Measurements from ENCODE around the gene HSCB.
"Not testable (repeated sequence)": the region's sequence is repeated elsewhere in the genome, so short reads cannot be mapped to it uniquely, and the experiment has no call there.

Gene HSCB

DNA sequence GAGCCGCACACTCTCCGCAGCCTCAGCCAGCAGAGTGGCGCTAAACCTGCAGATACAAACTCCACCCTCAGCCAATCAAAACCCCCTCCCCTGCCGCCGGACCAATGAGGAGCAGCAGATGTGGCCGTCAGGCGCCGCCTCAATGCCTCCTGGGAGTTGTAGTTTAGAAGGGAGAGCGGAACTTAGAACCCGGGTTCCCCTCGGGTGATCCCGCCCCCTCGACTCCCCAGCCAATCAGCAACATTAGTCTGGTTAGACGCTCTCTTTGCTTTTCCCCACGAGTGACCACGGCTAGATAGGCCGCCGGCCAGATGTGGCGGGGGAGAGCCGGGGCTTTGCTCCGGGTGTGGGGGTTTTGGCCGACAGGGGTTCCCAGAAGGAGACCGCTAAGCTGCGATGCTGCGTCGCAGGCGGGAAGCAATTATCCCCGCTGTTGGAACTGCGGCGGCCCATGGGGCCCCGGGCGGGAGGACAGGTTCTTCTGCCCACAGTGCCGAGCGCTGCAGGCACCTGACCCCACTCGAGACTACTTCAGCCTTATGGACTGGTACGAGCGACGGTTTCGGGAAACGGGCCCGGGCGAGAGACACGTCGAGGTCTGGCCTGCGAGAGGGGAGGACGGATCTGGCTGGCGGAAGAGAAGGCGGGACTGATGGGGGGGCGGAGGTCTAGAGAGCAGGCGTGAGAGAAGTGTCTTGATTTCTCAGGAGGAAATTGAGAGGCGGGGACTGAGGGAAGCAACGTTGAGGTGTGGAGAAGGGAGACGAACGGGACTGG, at the start of gene HSCB, which contains the start of gene CHEK2:
Gene HSCB (plus strand): TSS at position 255 of the 777 bp plus-strand sequence. CDS start 57 bp downstream, at position 312.
Gene CHEK2 (minus strand): TSS at position 36 of the 777 bp plus-strand sequence. CDS start 7,099 bp downstream, outside the sequence.
- peaks cover 6% of the 10 kb centered on the region for H3K36me3 Mint-ChIP-seq
- DNase-seq (ENCODE audit: low spot score in 2 of 2) (peak; percentile 86 to 97), ATAC-seq (ENCODE audit: low read depth) (peak; percentile 93)
- no peaks in the 10 kb centered on the region for H3K27me3 Mint-ChIP-seq
- peak within 1 kb of the TSS; percentile 85 for H3K27ac Mint-ChIP-seq
- no peaks in the 10 kb centered on the region for H3K9me3 Mint-ChIP-seq
- H3K4me3 Mint-ChIP-seq, result peak within 1 kb of the TSS; percentile 87
- peaks cover 16% of the 10 kb centered on the region for H3K4me1 Mint-ChIP-seq

DNA sequence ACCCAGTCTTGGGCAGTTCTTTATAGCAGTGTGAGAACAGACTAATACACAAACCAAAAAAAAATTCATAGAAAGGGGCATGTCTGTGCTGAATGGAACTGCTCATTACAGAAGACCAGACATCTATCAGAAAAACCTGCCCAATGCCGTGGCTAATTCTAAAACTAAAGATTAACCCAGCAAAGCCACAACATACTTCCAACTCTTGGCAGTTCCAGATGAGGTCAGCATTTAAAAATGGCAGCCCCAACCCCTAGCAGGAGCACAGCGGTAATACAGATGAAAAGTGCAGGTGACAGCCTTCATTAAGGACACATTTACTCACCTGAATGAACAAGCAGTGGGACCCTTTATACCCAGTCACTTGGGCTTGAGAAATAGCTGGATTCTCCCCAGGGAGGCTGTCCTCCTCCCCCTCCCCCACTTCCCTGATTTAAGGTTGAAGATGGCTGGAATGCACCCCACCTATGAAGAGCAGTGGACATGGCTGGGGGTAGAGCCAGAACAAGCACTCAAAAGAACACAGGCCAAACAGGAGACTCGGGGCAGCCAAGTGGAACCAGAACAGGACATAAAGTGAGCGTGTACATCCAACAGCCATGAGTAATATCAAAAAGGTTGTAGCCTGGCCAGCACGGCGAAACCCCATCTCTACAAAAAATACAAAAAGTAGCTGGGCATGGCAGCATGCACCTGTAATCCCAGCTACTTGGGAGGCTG, 48.6 kb upstream of the HSCB start:
- H3K4me1 Mint-ChIP-seq; H3K27ac Mint-ChIP-seq; DNase-seq (ENCODE audit: low spot score in 2 of 2); H3K4me3 Mint-ChIP-seq; H3K27me3 Mint-ChIP-seq; ATAC-seq (ENCODE audit: low read depth); H3K9me3 Mint-ChIP-seq: not testable (repeated sequence)
- peaks cover 19% of the 10 kb centered on the region for H3K36me3 Mint-ChIP-seq

DNA sequence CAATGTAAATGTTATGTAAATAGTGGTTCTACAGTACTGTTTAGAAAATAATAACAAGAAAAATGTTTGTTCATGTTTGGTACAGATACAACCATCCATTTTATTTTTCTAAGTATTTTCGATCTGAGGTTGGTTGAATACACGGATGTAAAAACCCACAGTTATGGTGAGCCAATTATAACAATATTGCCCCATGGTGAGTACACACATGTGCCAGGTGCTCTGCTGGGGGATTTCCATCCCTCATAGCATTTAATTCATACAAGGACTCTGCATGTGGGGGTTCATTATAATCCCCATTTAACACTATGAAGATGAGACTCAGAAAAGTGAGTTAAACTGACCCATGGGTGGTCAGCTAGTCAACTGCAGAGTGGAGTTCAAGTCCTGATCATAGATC, 38.9 kb upstream of the HSCB start:
- H3K27ac Mint-ChIP-seq, result no peak overlapping the region
- ATAC-seq (ENCODE audit: low read depth), result peak; percentile 37
- no peak overlapping the region for H3K4me3 Mint-ChIP-seq
- no peaks in the 10 kb centered on the region for H3K27me3 Mint-ChIP-seq
- H3K4me1 Mint-ChIP-seq, result peaks cover 9% of the 10 kb centered on the region
- no peak for DNase-seq (ENCODE audit: low spot score in 2 of 2)
- peaks cover 4% of the 10 kb centered on the region for H3K36me3 Mint-ChIP-seq
- H3K9me3 Mint-ChIP-seq, result no peaks in the 10 kb centered on the region

DNA sequence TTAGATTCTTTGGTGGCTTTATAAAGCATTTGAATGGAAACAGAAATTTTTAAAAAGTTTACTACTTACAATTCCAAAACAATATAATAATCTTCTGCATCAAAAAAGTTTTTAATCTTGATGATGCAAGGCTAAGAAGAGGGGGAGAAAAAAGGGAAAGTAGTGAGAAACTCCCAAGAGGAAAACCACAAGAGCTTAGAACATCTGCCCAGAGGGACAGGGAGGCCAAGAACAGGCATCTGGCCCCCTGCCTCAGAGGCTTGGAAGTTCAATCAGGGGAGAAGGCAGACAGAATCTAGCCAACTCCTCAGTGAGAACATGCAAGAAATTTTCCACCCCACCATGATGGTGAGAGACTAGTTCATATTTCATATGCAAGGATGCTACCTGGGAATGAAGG, 38.4 kb upstream of the HSCB start:
- ATAC-seq (ENCODE audit: low read depth) (no peak), DNase-seq (ENCODE audit: low spot score in 2 of 2) (no peak)
- Mint-ChIP-seq H3K36me3 (peaks cover 9% of the 10 kb centered on the region), H3K27me3 (no peaks in the 10 kb centered on the region), H3K4me3 (no peak overlapping the region), H3K9me3 (no peaks in the 10 kb centered on the region), H3K27ac (no peak overlapping the region), H3K4me1 (peaks cover 9% of the 10 kb centered on the region)

DNA sequence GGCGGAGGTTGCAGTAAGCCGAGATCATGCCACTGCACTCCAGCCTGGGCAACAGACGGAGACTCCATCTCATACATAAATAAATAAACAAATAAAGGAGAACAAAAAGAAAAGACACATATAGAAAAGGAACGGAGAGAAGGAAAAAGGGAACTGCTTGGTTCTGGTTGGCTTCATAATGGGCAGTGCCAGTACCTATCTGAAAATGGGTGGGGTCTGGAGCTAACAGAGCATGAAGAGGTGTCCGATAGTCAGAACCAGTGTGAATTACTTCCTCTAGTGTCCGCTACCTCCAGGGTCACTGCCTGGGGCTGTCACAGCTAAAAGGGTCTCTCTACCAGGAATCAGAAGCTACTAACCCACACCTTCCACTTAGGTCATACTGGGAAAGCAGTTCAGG, 35.0 kb upstream of the HSCB start:
- peak overlapping the region; percentile 45 for H3K4me3 Mint-ChIP-seq
- peaks cover 8% of the 10 kb centered on the region for H3K36me3 Mint-ChIP-seq
- no peaks in the 10 kb centered on the region for H3K27me3 Mint-ChIP-seq
- DNase-seq (ENCODE audit: low spot score in 2 of 2) (peak in 1 of 2 donors; percentile 19), ATAC-seq (ENCODE audit: low read depth) (peak; percentile 96)
- H3K27ac Mint-ChIP-seq, result no peak overlapping the region
- H3K9me3 Mint-ChIP-seq, result no peaks in the 10 kb centered on the region
- peaks cover 9% of the 10 kb centered on the region for H3K4me1 Mint-ChIP-seq

DNA sequence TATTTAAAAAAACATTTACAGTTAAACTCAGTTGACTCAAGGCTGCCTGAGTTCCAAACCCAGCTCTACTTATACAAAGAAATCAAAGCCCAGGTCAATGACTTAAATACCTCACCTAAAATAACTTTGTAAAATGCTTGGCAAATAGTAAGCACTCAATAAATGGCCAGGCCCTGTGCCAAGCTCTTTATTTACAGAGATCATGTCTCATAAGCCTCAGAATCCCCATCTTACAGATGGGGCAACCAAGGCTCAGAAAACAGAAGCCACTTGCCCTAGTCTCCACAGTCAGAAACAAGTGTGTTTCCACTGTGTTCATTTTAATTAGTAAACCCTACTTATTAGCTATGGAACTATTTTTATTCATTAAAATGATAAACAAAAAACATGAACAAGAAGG, 31.7 kb upstream of the HSCB start:
- Mint-ChIP-seq H3K27ac (no peak overlapping the region), H3K4me1 (peaks cover 9% of the 10 kb centered on the region), H3K27me3 (no peaks in the 10 kb centered on the region), H3K36me3 (peaks cover 8% of the 10 kb centered on the region), H3K9me3 (no peaks in the 10 kb centered on the region), H3K4me3 (no peak overlapping the region)
- DNase-seq (ENCODE audit: low spot score in 2 of 2) (no peak), ATAC-seq (ENCODE audit: low read depth) (no peak)

- Mint-ChIP-seq H3K27me3 (no peaks in the 10 kb centered on the region), H3K4me1 (peaks cover 9% of the 10 kb centered on the region), H3K4me3 (no peak overlapping the region), H3K9me3 (no peaks in the 10 kb centered on the region), H3K36me3 (peaks cover 8% of the 10 kb centered on the region), H3K27ac (no peak overlapping the region)
- DNase-seq (ENCODE audit: low spot score in 2 of 2) (no peak), ATAC-seq (ENCODE audit: low read depth) (no peak)
These were observed 31.2 kb upstream of the HSCB start for GRCh38 chr22:28710576-28711191.

DNA sequence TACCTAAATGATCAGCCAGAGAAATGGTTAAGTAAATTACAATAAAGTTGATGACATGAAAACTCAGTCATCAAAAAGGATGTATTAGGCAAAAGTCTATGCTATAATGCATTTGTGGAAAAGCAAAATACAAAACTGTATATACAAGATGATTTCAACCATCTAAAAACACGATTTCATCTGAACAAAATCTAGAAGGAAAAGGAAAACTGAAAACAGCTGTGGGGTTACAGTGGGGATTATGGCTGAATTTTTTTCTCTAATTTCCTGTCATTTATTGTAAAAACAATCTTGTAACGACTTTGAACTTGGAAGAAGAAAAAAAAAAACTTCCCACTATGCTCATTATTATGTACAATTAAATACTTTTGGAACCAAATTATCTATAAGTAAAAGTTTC, 30.5 kb upstream of the HSCB start:
- ATAC-seq (ENCODE audit: low read depth) (no peak), DNase-seq (ENCODE audit: low spot score in 2 of 2) (no peak)
- H3K9me3 Mint-ChIP-seq, result no peaks in the 10 kb centered on the region
- H3K27me3 Mint-ChIP-seq, result no peaks in the 10 kb centered on the region
- H3K4me3 Mint-ChIP-seq, result no peak overlapping the region
- no peak overlapping the region for H3K27ac Mint-ChIP-seq
- H3K36me3 Mint-ChIP-seq, result peaks cover 8% of the 10 kb centered on the region
- H3K4me1 Mint-ChIP-seq, result peaks cover 6% of the 10 kb centered on the region

- Mint-ChIP-seq H3K4me3 (no peak overlapping the region), H3K9me3 (no peaks in the 10 kb centered on the region), H3K27me3 (no peaks in the 10 kb centered on the region), H3K4me1 (peaks cover 1% of the 10 kb centered on the region), H3K36me3 (peaks cover 8% of the 10 kb centered on the region), H3K27ac (no peak overlapping the region)
- ATAC-seq (ENCODE audit: low read depth) (no peak), DNase-seq (ENCODE audit: low spot score in 2 of 2) (no peak)
These were observed 29.7 kb upstream of the HSCB start for GRCh38 chr22:28711820-28712777.

- Mint-ChIP-seq H3K4me3 (no peak overlapping the region), H3K27me3 (no peaks in the 10 kb centered on the region), H3K27ac (no peak overlapping the region), H3K36me3 (peaks cover 7% of the 10 kb centered on the region), H3K4me1 (no peaks in the 10 kb centered on the region), H3K9me3 (no peaks in the 10 kb centered on the region)
- ATAC-seq (ENCODE audit: low read depth), result no peak
- DNase-seq (ENCODE audit: low spot score in 2 of 2), result no peak
These were observed 27.7 kb upstream of the HSCB start for GRCh38 chr22:28714043-28714628.

- Mint-ChIP-seq H3K9me3 (no peaks in the 10 kb centered on the region), H3K36me3 (peaks cover 8% of the 10 kb centered on the region), H3K27me3 (no peaks in the 10 kb centered on the region), H3K27ac (no peak overlapping the region), H3K4me3 (no peak overlapping the region), H3K4me1 (no peaks in the 10 kb centered on the region)
- no peak for DNase-seq (ENCODE audit: low spot score in 2 of 2)
- no peak for ATAC-seq (ENCODE audit: low read depth)
These were observed 26.2 kb upstream of the HSCB start for GRCh38 chr22:28715611-28716010.

DNA sequence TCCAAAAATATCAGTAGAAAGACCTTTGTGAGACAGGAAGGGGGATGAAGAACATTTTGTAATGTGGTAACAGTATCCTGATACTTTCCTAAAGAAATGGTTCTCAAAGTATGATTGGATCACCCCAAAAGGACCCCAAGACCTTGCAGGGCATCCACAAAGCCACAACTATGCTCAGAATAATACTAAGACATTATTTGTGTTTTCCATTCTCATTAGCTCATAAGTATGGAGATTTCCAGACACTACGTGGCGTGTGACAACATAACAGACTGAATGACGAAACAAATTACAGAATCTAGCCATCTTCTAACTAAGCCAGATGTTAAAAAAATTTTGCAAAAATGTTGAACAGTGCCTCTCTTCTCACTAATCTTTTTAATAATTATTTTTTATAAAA, 25.2 kb upstream of the HSCB start:
- ATAC-seq (ENCODE audit: low read depth) (no peak), DNase-seq (ENCODE audit: low spot score in 2 of 2) (no peak)
- no peaks in the 10 kb centered on the region for H3K27me3 Mint-ChIP-seq
- H3K9me3 Mint-ChIP-seq, result no peaks in the 10 kb centered on the region
- peaks cover 7% of the 10 kb centered on the region for H3K36me3 Mint-ChIP-seq
- H3K27ac Mint-ChIP-seq, result no peak overlapping the region
- H3K4me3 Mint-ChIP-seq, result no peak overlapping the region
- no peaks in the 10 kb centered on the region for H3K4me1 Mint-ChIP-seq

DNA sequence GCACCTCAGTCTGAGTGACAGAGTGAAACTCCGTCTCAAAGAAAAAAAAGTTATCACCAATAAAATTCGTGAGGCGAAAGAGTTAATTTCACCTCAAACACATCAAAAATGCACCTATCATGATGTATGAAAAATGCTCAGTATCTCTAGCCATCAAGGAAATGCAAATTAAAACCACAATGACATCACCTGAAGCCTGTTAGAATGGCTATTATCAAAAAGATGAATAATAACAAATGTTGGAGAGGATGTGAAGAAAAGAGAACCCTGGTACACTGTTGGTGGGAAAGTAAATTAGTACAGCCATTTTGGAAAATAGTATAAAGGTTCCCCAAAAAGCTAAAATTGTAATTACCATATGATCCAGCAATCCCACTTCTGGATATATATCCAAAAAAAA, 23.8 kb upstream of the HSCB start:
- Mint-ChIP-seq H3K36me3 (peaks cover 7% of the 10 kb centered on the region), H3K27me3 (no peaks in the 10 kb centered on the region), H3K4me3 (peak overlapping the region; percentile 8), H3K9me3 (no peaks in the 10 kb centered on the region), H3K27ac (no peak overlapping the region), H3K4me1 (no peaks in the 10 kb centered on the region)
- ATAC-seq (ENCODE audit: low read depth) (no peak), DNase-seq (ENCODE audit: low spot score in 2 of 2) (no peak)
